Kidney glomerular epithelial cell (primary cell): ENCODE results near the gene C16orf96.

Experiments
- DNase-seq: peaks from one replicate; lab custom pipeline; 2025; lab: John Stamatoyannopoulos, UW

Gene C16orf96

DNA sequence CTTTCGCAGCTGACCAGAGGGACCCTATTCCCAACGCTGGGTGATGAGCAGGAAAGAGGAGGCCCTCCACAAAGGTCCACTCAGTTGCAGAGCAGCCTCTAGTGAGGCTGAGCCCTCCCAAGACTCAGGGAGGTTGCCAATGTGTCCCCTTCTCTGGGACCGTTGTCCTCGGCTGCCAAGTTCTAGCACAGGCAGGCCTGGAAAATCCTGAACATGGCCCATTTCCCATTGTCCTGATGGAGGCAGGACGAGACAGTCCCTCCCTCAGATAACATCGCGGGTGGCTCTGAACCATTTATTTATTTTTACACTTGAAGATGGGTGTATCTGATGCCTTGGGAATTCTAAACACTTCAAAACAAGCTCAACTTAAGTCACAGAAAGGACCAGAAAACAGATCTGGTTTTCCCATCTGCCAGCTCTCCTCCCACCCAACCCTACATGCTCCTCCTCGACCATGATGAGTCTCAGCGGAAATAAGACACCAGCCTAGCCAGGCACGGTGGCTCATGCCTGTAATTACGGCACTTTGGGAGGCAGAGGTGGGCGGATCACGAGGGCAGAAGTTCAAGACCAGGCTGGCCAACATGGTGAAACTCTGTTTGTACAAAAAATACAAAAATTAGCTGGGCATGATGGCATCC lies 30.4 kb upstream of the C16orf96 start:
- DNase-seq, result no peak

DNA sequence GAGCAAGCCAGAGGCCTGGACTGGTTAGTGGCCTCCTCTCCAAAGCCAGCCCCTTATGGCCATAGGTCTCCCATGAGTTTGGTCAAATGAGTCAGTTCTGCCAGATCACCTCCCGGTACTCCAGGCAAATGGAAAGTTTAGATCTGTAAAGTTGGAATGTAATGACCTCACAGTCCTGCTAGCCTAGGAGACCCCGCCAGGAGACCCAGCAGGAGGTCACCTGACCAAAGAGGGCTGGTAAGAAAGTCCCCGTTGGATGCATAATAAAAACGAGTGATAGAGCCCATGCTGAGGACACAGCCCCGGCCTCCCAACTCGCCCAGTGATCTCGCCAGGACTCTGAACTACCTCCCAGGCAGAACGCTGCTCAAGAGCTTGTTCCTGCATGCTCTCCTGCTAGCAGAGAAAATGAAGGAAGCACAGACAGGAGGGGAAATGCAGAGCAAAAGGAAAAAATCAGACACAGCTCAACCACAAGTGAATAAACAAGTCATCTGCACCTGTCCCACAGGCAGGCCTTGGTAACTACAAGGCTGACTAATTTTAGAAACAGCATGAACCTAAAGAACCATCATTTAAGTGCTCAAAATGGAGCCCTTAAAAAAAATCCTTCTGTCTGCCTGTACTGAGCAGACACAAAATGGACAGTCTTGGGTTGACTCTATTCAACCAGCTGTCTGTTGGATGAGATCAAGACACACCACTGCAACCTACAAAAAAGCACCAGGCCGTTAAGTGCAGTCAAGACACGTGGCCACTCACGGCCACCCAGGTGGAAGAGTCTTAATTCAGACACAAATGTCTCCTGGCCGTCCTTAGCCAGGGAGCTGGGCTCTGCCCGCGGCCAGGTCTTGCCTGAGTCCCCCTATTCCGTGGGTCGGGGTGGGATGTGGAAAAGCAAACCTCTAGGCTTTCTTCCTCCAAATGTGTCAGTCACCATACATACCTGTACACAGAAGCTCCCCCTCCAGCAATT lies 26.8 kb upstream of the C16orf96 start:
- no peak for DNase-seq

DNA sequence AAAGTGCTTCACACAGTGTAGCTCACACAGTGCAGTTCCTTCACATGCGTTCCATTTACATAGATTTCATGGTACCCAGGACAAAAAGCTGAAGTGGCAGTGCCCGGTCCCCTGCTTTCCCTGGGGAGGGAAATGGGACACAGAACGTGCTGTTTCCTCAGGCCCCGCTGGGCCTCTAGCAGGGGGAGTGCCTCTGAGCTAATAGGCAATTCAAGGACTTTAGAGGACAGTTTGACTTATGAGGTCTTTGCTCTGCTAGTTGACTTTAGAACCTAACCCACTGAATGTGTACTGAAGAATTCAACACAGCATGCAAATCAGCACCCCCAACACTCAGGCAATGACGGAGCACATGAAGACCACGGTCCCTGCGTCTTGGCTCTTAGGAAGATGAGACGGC lies 24.3 kb upstream of the C16orf96 start:
- DNase-seq, result no peak

DNA sequence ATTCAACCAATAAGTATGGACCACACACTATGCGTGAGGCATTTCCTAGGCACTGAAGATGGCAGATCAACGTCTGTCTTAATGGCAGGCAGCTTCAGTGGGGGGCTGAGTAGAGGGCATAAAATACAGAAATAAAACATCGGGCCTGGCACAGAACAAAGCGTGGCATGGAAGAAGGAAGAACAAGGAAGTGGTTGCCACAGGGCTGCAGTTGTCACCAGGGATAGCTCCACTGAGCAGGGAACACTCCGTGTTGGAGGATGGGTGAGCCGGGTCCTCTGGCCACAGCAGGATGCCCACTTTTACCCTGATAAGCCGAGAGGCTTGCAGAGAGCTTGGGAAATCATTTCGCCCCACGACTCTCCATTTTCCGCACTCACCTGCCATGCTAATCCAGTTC lies 23.9 kb upstream of the C16orf96 start:
- DNase-seq, result no peak

DNA sequence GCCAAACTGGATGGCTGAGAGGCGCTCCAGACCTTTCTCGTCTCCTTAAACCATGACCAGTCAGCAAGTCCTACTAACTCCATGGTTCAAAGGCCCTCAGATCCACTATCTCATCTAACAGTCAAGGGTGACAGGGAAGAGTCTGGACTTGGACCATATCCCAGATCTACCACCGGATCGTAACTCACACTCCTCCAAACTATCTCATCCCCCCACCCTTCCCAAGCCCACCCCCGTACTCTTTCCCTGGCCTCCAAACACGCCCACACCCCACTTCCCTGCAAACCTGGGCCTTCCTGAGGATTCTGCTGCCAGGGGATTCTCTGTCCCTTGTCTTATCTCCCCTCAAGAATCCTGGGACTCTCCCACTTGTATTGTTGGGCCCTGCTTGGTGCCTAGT lies 22.6 kb upstream of the C16orf96 start:
- no peak for DNase-seq

DNA sequence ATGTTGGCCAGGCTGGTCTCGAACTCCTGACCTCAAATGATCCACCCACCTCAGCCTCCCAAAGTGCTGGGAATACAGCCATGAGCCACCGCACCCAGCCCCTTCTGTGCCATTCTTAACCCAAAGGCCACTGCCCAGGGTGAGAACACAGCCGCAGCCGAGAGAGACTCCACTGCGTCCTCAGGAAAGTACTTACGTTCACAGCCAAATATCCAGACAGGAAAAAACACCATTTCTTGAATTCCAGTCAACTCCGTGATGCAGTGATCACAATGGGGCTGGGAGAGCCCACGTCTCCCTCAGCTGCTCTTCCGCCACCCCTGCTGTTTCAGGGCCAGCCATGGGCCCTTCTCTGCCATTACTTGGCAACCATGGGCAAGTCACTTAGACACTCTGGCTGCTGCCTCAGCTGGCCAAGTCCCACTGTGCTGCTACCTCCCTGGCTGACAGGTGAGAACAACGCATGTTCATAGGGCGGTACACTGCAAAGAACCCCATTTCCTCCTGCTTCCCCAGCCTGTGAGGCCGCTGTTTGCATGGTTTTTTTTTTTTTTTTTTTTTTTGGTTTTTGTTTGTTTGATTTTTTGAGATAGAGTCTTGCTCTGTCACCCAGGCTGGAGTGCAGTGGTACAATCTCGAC lies 21.9 kb upstream of the C16orf96 start:
- DNase-seq, result no peak

DNA sequence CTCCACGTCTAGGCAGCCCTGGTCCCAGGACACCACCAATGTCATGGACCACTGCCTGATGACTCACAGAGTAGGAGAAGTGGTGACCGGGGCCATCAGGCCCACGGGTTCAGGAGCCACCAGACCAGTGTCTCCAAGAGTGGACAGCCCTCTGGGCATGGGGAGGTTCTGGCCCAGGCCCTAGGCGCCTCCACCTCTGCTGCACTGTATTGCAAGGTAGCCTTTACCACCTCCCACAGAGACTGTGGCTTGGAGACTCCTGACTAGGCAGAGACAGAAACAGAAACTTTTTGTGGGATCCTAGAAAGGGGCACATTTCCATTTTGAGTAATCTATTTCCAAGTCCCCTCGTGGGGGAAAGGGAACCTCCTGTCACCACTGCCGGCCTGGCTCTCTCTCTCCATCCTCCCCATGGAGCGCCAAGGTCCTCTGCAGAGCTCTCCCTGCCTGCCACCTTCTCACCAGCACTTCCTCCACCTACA lies 20.5 kb upstream of the C16orf96 start:
- DNase-seq, result no peak

DNA sequence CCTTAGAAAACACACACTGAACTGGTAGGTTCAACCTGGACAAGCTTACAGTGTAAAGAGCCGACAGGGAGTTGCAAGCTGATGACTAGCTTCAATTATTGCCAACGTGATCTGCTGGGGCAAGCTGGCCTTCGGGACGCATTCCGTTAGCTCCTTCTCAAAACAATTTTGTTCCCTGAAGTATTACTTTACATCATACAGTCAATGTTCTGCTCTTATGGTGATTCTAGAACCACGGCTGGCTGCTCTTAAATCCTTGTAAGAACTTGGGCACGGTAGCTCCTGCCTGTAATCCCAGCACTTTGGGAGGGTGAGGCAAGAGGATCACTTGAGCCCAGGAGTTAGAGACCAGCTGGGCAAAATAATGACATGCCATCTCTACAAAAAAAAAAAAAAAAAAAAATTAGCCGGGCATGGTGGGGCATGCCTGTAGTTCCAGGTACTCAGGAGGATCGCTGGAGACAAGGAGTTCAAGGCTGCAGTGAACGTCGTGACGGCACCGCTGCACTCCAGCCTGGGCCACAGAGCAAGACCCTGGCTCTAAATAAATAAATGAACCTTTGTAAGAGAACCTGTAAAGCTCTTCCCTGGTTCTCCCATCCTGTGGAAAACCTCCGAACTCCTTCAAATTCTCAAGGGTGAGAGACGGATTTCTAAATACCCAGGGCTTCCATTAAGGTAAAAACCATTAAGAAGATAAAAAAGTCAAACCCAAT lies 19.6 kb upstream of the C16orf96 start:
- no peak for DNase-seq

DNA sequence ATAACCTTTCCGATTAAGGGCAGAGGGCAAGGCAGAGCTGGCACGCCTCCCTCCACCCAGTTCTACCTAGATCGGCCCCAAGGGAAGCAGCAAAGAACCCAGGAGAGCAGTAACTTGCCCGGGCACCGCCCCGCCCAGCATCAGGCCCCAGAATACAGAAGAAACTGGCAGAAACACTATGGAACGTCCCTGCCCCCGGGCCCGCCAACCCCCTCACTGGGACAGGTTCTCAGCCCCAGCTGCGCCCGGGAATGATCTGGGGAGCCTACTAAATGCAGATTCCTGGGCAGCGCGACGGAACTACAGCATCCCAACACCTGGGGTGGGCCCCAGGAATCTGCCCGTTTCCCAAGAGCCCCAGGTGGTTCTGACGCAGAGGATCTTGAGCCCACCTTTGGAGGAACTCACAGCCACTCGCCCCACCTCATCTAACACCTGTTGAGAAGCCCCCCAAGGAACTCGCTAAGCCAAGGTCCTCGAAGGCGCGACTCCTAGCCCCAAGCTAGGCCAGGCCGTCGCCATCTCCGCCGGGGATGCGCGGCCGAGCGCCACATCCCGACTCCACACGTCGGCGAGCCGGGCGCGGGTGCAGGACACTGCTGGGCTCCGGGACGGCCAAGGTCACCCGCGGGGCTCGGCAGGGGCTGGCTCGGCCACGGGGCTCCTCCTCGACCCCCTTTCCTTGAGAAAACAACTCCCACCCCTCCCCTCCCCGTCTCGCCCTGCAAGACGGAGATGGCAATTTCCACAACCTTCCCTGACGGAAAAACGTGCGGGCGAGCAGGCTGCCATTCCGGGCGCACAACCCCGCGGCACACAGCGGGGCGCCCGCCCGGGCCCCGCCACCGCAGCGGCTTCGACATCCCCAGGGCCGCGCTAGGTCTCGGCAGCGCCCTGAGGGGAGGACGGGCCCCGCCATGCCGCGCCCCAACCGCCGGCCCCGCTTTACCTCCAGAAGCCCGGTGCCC lies 18.5 kb upstream of the C16orf96 start:
- no peak for DNase-seq

DNA sequence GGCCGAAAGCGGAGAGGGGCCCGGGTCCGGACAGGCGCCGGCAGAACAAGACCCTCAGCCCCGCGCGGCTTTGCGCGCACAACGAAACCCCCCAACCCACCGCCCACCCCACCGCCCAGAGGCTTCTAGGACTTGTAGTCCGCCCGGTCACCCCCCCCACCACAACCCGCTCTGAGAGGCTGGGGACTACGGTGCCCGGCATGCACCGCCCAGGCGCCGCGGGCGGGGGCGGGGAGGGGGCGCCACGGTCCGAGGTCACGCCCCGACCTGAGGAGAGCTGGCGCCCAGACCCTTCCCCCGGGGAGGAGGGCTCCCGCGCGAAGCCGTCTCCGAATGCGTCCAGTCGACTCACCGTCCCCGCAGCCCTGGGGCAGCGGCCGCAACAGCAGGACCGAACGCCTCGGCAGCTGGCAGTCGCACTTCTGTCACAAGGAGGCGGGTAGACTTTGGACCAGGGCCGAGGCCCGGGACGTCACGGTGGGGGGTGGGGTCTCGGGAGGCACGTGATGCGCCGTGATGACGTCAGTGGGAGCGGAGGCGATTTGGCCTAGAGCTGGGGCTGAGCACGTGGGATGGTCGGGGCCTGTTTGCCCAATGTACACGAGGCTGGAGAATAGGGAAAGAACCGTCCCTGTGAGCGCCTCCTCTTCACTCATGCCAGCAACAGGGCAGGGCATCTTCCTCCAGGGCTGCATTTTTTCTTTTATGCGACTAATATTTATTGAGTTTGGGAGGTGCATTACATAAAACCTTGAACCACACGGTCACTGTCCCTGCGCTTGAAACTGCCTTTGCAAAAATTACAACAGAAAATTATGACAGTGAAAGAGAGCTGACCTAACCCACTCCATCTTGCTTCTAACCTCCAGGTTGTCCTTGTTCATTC lies 17.5 kb upstream of the C16orf96 start, which contains the start of gene CDIP1:
TSS of gene CDIP1 (minus strand) at position 424 of the 886 bp plus-strand sequence. CDS start 24,643 bp downstream, outside the sequence.
- peak; percentile 86 for DNase-seq

DNA sequence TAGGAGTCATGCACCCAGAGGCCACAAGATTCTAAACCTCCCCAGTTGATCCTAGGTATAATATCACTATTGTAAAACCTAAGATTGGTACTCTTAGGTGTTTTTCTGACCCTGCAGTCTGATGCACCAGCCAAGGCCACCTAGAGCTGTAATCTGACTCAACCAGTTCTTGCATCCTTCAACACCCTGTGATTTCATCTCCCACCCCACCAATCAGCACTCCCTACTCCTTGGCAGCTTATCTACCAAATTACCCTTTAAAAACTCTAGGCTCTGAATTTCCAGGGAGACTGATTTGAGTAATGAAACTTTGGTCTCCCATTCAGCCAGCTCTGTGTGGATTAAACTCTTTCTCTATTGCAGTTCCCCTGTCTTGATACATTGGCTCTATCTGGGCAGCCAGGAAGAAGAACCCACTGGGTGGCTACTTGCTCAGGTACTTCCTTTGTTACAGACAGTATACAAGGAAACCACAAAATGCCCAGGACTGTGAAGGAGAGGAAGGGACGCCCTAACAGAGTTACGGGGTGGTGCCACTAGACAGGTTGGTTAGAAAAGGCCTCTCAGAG lies 16.3 kb upstream of the C16orf96 start:
- no peak for DNase-seq

DNA sequence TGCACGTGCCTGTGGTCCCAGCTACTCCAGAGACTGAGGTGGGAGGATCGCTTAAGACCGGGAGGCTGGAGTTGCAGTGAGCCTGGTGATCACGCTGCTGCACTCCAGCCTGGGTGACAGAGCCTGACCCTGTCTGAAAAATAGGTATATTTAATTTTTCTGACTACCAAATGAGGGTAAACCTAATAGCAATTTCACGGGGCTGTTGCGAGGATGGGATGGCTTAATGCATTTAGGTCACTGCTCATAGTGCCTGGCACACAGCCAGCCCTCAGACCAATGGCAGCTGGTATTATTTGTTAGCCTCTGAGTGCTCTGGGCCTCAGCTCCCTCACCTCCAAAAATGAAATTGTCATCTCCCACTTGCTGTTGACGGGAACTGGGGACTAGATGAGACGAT lies 11.7 kb upstream of the C16orf96 start:
- no peak for DNase-seq

DNA sequence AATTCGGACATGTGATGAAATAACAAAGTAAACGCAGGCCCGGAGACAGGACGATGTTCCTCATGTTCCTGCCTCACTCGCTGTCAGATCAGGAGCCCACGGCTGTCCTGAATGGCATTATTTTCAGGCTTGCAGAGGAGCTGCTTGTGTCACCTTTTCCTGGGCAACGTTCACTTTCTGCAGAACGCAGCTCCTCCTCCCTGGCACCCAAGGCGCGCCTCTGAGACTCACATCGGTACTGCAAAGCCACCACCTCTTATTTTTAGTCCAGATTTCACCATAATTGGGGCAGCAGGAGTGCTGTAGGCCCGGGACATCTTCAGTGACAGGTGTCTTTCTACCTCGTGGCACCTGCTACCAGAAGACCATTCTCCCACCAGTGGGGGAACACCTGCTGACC lies 8.0 kb upstream of the C16orf96 start:
- no peak for DNase-seq

DNA sequence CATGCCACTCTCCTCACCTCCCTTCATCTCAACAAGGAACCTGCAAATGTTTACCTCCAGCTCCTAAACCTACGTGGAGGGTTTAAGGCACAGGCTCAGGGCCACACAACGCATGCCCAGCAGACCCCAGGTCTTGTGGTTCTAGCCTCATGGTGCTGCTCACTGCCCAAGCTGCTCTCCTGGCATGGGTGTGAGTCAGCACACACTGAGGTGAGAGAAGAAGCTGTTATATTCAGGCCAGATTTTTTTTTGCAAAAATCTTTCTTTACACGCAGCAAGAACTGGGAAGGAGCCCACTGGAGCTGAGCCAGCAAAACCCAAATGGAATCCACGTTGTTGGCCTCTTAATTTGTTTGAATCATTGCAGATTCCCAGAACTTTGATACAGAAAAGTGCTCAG lies 5.5 kb upstream of the C16orf96 start:
- DNase-seq, result no peak

DNA sequence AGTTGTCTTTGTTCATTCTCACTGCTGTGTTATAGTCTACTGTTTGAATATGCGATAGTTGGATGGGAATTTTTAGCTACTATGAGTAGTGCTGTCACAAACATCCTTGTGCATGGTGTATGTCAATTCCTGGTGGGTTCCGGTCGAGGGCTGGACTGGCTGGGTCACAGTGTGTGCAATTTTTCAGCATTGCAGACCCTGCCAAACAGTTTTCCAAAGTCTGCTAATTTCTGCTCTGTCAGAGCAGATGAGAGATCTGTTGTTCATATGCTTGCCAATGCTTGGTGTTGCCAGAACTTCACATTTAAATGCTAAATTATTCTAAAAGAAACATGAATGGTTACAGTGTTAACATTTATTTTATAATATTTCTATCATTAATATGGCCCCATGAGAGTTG lies 3.6 kb upstream of the C16orf96 start:
- no peak for DNase-seq

DNA sequence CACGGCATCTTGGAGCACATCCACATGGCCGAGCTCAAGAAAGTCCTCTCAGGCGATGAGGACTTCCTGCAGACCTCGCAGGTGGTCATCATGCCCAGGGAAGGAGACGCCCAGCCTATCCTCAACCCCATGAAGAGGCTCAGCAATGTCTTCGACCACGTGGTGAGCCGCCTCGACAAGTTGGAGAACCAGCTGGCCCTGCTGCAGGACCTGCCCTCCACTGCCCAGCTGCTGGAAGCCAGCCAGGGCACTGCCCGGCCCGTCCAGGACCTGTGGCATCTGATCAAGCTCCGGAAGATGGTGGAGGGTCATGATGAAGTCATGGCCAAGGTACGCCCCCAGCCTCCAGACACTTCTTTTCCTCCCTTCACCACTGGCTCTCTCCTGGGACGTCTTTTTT lies 440 bp downstream of the C16orf96 start:
- DNase-seq, result no peak

DNA sequence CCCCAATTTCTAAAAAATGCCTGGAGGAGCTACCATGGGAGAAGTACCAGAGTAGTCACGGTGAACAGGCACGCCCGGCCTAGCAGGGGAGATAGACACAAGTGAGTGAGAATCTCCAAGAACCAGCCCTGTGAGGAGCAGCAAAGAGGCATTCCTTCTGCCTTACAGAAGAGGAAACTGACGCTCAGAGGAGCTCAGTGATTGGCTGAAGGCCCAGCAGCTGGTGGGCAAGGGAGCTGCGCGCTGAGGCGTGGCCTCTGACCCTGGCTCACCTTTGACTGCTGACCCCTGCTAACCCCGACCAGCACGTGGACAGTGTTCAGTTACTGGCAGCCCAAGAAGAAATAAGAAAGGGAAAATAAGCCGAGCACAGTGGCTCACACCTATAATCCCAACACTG lies 1.8 kb downstream of the C16orf96 start:
- no peak for DNase-seq

DNA sequence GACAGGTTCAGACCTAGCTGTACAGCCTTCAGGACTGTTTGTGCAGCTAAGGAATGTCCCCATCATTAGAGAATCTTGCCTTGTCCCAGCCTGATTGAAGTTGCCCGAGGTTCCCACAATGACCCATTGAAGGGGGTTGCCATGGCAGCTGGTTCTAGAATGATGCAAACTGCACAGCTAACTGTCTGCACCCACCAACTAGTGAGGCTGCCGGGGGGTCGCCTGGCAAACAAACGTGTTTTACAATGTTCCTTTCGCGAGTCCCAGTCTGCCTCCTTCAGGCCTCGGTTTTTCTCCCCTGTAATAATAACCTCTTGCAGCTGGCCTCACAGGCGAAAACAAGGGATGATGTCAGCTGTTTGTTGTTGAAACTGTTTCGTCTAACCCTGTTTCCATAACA lies 5.5 kb downstream of the C16orf96 start:
- DNase-seq, result no peak

DNA sequence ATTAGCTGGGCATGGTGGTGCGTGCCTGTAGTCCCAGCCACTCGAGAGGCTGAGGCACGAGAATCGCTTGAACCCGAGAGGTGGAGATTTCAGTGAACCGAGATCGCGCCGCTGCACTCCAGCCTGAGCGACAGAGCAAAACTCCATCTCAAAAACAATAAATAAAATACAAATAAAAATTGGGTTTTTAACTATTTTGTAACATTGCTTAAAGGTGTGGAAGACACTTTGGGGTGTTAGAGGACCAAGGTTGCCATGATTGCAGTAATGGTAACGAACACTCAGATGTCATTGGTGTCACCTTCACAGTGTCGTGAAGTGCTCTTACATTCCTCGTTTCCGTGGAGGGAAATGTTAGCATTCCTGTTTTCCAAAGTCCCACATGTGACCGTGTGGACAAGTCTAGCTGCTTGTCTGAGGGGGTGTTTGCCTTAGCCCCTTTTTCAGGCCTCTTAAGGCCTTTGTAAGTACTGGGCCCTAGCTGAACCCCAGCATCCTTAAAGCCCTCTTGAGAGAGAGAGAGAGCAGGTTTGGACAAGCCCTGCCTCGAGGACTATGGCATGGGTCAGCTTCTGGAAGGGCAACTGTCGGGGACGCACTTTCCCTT lies 8.6 kb downstream of the C16orf96 start:
- DNase-seq, result no peak
